K562 (cell line): ENCODE data around the gene LDB2. TPM values are rescaled to one million over a fixed set of nuclear protein-coding genes. Genes with fewer than 3 reads are reported as not detected.

ENCODE experiments used
- ATAC-seq: fragments of 200-7000 bp; cut with Tn5 transposase; 3 replicates; pipeline ENCODE4 v1.9.1; 2020; ENCODE audit warnings: moderate library complexity
- BruUV-seq: library from RNA; stranded (reverse); fragments of 400-500 nt; replicated peaks from 2 replicates; lab custom pipeline; 2021; lab: Mats Ljungman, UMichigan
- CTCF ChIA-PET: fragments of 300-600 bp; formaldehyde crosslinking; extraction: SDS; loops from one replicate; lab custom pipeline; 2021; ENCODE audit warnings: low intra/inter-chr PET ratio; lab: Yijun Ruan, JAX
- POLR2A ChIA-PET: fragments of 300-600, 350-650 bp; sonication (Branson Sonifier 250); formaldehyde crosslinking; extraction: SDS; loops from one replicate; lab custom pipeline; 2021; ENCODE audit warnings: antibody characterized with exemption, inconsistent platforms; lab: Yijun Ruan, JAX
- DNase-seq, 4 experiments: peaks; one replicate each; pipeline versions ENCODE4 v3.0.0 to v3.0.0-alpha.2; 2011 to 2018; ENCODE audit warnings: low spot score in 3 of 4, mixed read lengths in 3 of 4; ENCODE audit errors: extremely low read depth in 1 of 4
- FAIRE-seq: peaks from 2 replicates; lab custom pipeline; 2011; peaks lifted over from hg19 to GRCh38; lab: Jason Lieb, UNC
- H2AFZ ChIP-seq: 2 replicates; pipeline ENCODE4 v1.6.0; 2011; ENCODE audit warnings: low read depth, low read length, control low read depth, inconsistent platforms
- H3K27ac ChIP-seq: fragments of 200-600 bp; 3 replicates; pipeline ENCODE4 v1.8.0; 2011; ENCODE audit warnings: low read depth, mild to moderate bottlenecking, control low read depth, inconsistent platforms, low read length, moderate library complexity, mixed read lengths; ENCODE audit errors: extremely low read depth
- H3K27me3 ChIP-seq, 2 experiments: fragments of 300-600 bp in 1 of 2; 2 replicates in 1 of 2; 3 replicates in 1 of 2; pipeline versions ENCODE4 v1.6.0 to v1.8.0; 2011; ENCODE audit warnings: inconsistent platforms in 2 of 2, low read length in 2 of 2, mild to moderate bottlenecking in 1 of 2, mixed read lengths in 1 of 2, moderate library complexity in 1 of 2; ENCODE audit not compliant: control insufficient read depth in 2 of 2, insufficient read depth in 2 of 2
- H3K36me3 ChIP-seq: fragments of 300-600 bp; 3 replicates; pipeline ENCODE4 v1.8.0; 2011; ENCODE audit warnings: mild to moderate bottlenecking, low read length, inconsistent platforms; ENCODE audit not compliant: control insufficient read depth, insufficient read depth
- H3K4me1 ChIP-seq, 2 experiments: fragments of 200-600 bp in 1 of 2; replicated peaks in 1 of 2; 2 replicates in 1 of 2; 3 replicates in 1 of 2; pipeline versions ENCODE4 v1.5.1 to v1.8.0; 2011; ENCODE audit warnings: inconsistent platforms in 2 of 2, low read length in 2 of 2, mild to moderate bottlenecking in 1 of 2, mixed read lengths in 1 of 2, moderate library complexity in 1 of 2; ENCODE audit not compliant: control insufficient read depth in 2 of 2, insufficient read depth in 2 of 2
- H3K4me2 ChIP-seq: 2 replicates; pipeline ENCODE4 v1.6.1; 2011; ENCODE audit warnings: low read length, control low read depth, inconsistent platforms, mixed read lengths; ENCODE audit not compliant: insufficient read depth
- H3K4me3 ChIP-seq: fragments of 200-600 bp; sonication (generic), shearing (Covaris generic); 2 replicates; pipeline ENCODE4 v1.5.1; 2016; ENCODE audit warnings: control low read depth, inconsistent platforms
- H3K79me2 ChIP-seq: fragments of 200-600 bp; 3 replicates; pipeline ENCODE4 v1.8.0; 2011; ENCODE audit warnings: low read length, inconsistent platforms; ENCODE audit not compliant: control insufficient read depth, insufficient read depth
- H3K9ac ChIP-seq, 2 experiments: 2 replicates each; pipeline versions ENCODE4 v1.6.0 to v1.6.1; 2011; ENCODE audit warnings: low read depth in 2 of 2, low read length in 2 of 2, control low read depth in 1 of 2, inconsistent platforms in 1 of 2, mild to moderate bottlenecking in 1 of 2, mixed read lengths in 1 of 2; ENCODE audit not compliant: insufficient read depth in 1 of 2
- H3K9me1 ChIP-seq: one replicate; pipeline ENCODE4 v1.6.0; 2011; ENCODE audit warnings: inconsistent platforms, mild to moderate bottlenecking, low read length, moderate library complexity; ENCODE audit not compliant: control insufficient read depth, insufficient read depth
- H3K9me3 ChIP-seq: replicated peaks from 2 replicates; pipeline ENCODE4 v1.5.1; 2011; ENCODE audit warnings: low read depth, low read length, inconsistent platforms; ENCODE audit not compliant: control insufficient read depth, insufficient read depth
- H4K20me1 ChIP-seq: replicated peaks from 2 replicates; pipeline ENCODE4 v1.6.1; 2011; ENCODE audit warnings: low read length, inconsistent platforms, mixed read lengths; ENCODE audit not compliant: control insufficient read depth, insufficient read depth
- BRF2 ChIP-seq: IDR thresholded peaks from 3 replicates; pipeline ENCODE4 v1.6.1; 2011; ENCODE audit warnings: borderline replicate concordance, mild to moderate bottlenecking; ENCODE audit not compliant: insufficient read length, insufficient read depth
- CREB3L1 ChIP-seq: fragments of 450-650 bp; IDR thresholded peaks from 2 replicates; pipeline ENCODE4 v1.6.1; 2014; ENCODE audit warnings: low read depth, mild to moderate bottlenecking, moderate library complexity, borderline replicate concordance
- GABPB2 ChIP-seq: fragments of 250-450 bp; sonication (Bioruptor Pico); conservative IDR thresholded peaks from 2 replicates; pipeline ENCODE4 v1.5.1; 2021; ENCODE audit warnings: mild to moderate bottlenecking
- HNRNPUL1 ChIP-seq: fragments of 200-400 bp; formaldehyde crosslinking; IDR thresholded peaks from 2 replicates; pipeline ENCODE4 v1.6.1; 2017; ENCODE audit warnings: low read length
- JUND ChIP-seq, 2 experiments: IDR thresholded peaks; 2 replicates in 1 of 2; 3 replicates in 1 of 2; pipeline ENCODE4 v1.6.1; 2011; ENCODE audit warnings: borderline replicate concordance in 2 of 2, low read depth in 2 of 2, low read length in 2 of 2, improper control_type of control experiment in 1 of 2, missing biosample characterization in 1 of 2, missing genetic modification characterization in 1 of 2, missing genetic modification reagents in 1 of 2
- MLX ChIP-seq, 2 experiments: fragments of 450-650 bp in 1 of 2; sonication (generic) in 1 of 2; formaldehyde crosslinking; conservative IDR thresholded peaks; 2 replicates each; pipeline versions ENCODE4 v1.4.0 to v1.8.1; 2020 to 2022; ENCODE audit warnings: mild to moderate bottlenecking in 1 of 2, missing genetic modification reagents in 1 of 2
- NR0B1 ChIP-seq: fragments of 450-650 bp; IDR thresholded peaks from one replicate; pipeline ENCODE4 v1.6.1; 2018; ENCODE audit warnings: mild to moderate bottlenecking, moderate library complexity; ENCODE audit not compliant: partially characterized antibody
- RUNX1 ChIP-seq: sonication (generic); IDR thresholded peaks from 2 replicates; pipeline ENCODE4 v1.6.1; 2016; ENCODE audit warnings: antibody characterized with exemption, low read depth
- TBP ChIP-seq: optimal IDR thresholded peaks from 2 replicates; pipeline ENCODE3; 2011; ENCODE audit warnings: low read depth, low read length, improper control_type of control experiment
- TRIM25 ChIP-seq: fragments of 450-650 bp; IDR thresholded peaks from 2 replicates; pipeline ENCODE4 v1.7.0; 2016; ENCODE audit warnings: borderline replicate concordance
- ZBTB49 ChIP-seq: sonication (generic); formaldehyde crosslinking; IDR thresholded peaks from 2 replicates; pipeline ENCODE4 v1.8.0; 2022; ENCODE audit warnings: missing genetic modification reagents, mild to moderate bottlenecking, borderline replicate concordance
- ZNF311 ChIP-seq: fragments of 250-450 bp; sonication (Bioruptor Pico); IDR thresholded peaks from 2 replicates; pipeline ENCODE4 v1.4.0; 2020; ENCODE audit warnings: mild to moderate bottlenecking, moderate library complexity
- WGBS: fragments of 100-300 bp; shearing (Covaris generic); methylation state at CpG from one replicate; pipeline ENCODE4 v1.1.6; 2016; ENCODE audit warnings: low coverage, mixed read lengths; ENCODE audit not compliant: insufficient coverage; ENCODE audit errors: missing lambda C conversion rate; 5-methylcytosine and 5-hydroxymethylcytosine counted together
- in situ Hi-C: fragments of 300-500 bp; cut with MboI; formaldehyde crosslinking; loops from 4 replicates; pipeline ENCODE4 v1.15.0; 2018; ENCODE audit warnings: inconsistent platforms, mixed read lengths
- intact Hi-C: fragments of 100-400 bp; cut with micrococcal nuclease; formaldehyde crosslinking; loops from 2 replicates; pipeline ENCODE4 v1.14.2; 2022
- polyA plus RNA-seq, 8 experiments: library from polyadenylated mRNA; depleted of rRNA in 4 of 8; stranded (reverse) in 5 of 8; unstranded in 3 of 8; fragments of >200 nt; fragmentation: Nextera tagmentation in 2 of 8; fragmentation: Illumina TruSeq in 1 of 8; extraction: Ambion mirVana in 2 of 8; extraction: Trizol in 1 of 8; gene quantifications; 2 replicates each; pipeline versions ENCODE4 v1.2.1 to v1.2.3, GENCODE V29; 2011 to 2014; ENCODE audit warnings: inconsistent platforms in 1 of 8, missing spikeins in 1 of 8
- total RNA-seq, 7 experiments: library from RNA; depleted of rRNA in 6 of 7; stranded (reverse); fragments of >200 nt in 6 of 7; fragmentation: Illumina TruSeq in 2 of 7; extraction: Trizol in 2 of 7; gene quantifications; 2 replicates each; pipeline versions ENCODE4 v1.2.1 to v1.2.3, GENCODE V29; 2011 to 2021; ENCODE audit warnings: low replicate concordance in 1 of 7

LDB2 gene
- total and polyA plus RNA-seq, 9 of the 15 experiments (the other 6 are each of a cell fraction or from before 2014, with no cell fraction given), result 0.10 to 0.20 TPM; not detected in 7

GRCh38 chr4:16714191-16714590 lies 184.3 kb downstream of the LDB2 start:
- WGBS, result 0% methylated on average over 1 of the region's 1 CpG
- no peak for ATAC-seq
- H3K27me3 ChIP-seq, result no peaks in the 10 kb centered on the region
- no peak for FAIRE-seq
- CTCF ChIA-PET, result no interaction called here
- no peaks in the 10 kb centered on the region for H3K9me3 ChIP-seq
- no peak overlapping the region for H3K9ac ChIP-seq
- H3K36me3 ChIP-seq, result no peaks in the 10 kb centered on the region
- no peaks in the 10 kb centered on the region for H3K9me1 ChIP-seq
- no peaks in the 10 kb centered on the region for H3K4me1 ChIP-seq
- DNase-seq, result no peak
- H3K27ac ChIP-seq, result no peak overlapping the region
- no peaks in the 10 kb centered on the region for H4K20me1 ChIP-seq
- H3K79me2 ChIP-seq, result no peaks in the 10 kb centered on the region
- no peak overlapping the region for H3K4me3 ChIP-seq
- no TSS peak for BruUV-seq
- TF ChIP-seq TRIM25 (no peak), BRF2 (no peak), ZNF311 (CRISPR knock-in tag) (no peak), JUND (IDR thresholded peaks at IDR 0.05; ENCODE audit: borderline replicate concordance, low read depth, low read length) (no peak), JUND (tag; IDR thresholded peaks at IDR 0.05; ENCODE audit: borderline replicate concordance, low read depth, low read length) (no peak), NR0B1 (no peak), GABPB2 (CRISPR knock-in tag) (no peak), ZBTB49 (CRISPR knock-in tag) (no peak), RUNX1 (no peak), TBP (no peak), HNRNPUL1 (no peak), CREB3L1 (no peak), MLX (CRISPR knock-in tag; conservative IDR thresholded peaks at IDR 0.05) (no peak)
- intact Hi-C loops, result no loop called here
- H2AFZ ChIP-seq, result no peak overlapping the region
- in situ Hi-C loops, result no loop called here
- H3K4me2 ChIP-seq, result no peak overlapping the region
- POLR2A ChIA-PET, result no interaction called here
